Large intestine (tissue), 3 donors: Measurements from ENCODE around the gene SSH2. TPM values are rescaled to one million over a fixed set of nuclear protein-coding genes. Genes with fewer than 3 reads are reported as not detected.

Experiments
- DNase-seq, 2 donors: peaks; one replicate each; pipeline versions ENCODE4 v3.0.0 to v3.0.0-alpha.2; 2013
- H3K27ac ChIP-seq: one replicate; pipeline ENCODE4 v1.5.1; 2013; ENCODE audit warnings: low read length
- H3K27me3 ChIP-seq: 2 replicates; pipeline ENCODE4 v1.6.1; 2013; ENCODE audit warnings: low read length; ENCODE audit not compliant: control insufficient read depth, insufficient read depth
- H3K36me3 ChIP-seq: 2 replicates; pipeline ENCODE4 v1.6.1; 2013; ENCODE audit warnings: low read length; ENCODE audit not compliant: control insufficient read depth, insufficient read depth
- H3K4me1 ChIP-seq: one replicate; pipeline ENCODE4 v1.6.1; 2013; ENCODE audit warnings: low read length; ENCODE audit not compliant: control insufficient read depth, insufficient read depth
- H3K4me3 ChIP-seq: one replicate; pipeline ENCODE4 v1.5.1; 2013; ENCODE audit warnings: low read length
- H3K9me3 ChIP-seq: one replicate; pipeline ENCODE4 v1.6.1; 2013; ENCODE audit warnings: mild to moderate bottlenecking, low read depth, low read length, moderate library complexity; ENCODE audit not compliant: control insufficient read depth
- WGBS: methylation state at CpG from one replicate; pipeline ENCODE4 v1.1.5; 2013; ENCODE audit warnings: low lambda C conversion rate; ENCODE audit not compliant: insufficient coverage; 5-methylcytosine and 5-hydroxymethylcytosine counted together
- polyA plus RNA-seq: library from polyadenylated mRNA; unstranded; fragments of 120-200 nt; gene quantifications from one replicate; pipeline ENCODE4 v1.2.1, GENCODE V29; 2013

SSH2 gene
- polyA plus RNA-seq, 1 donor = 16.2 TPM

GRCh38 chr17:29591737-29592608, 338.1 kb downstream of the SSH2 start:
- Histone ChIP-seq H3K27me3 (no peaks in the 10 kb centered on the region), H3K4me1 (peaks cover 51% of the 10 kb centered on the region), H3K9me3 (no peaks in the 10 kb centered on the region), H3K27ac (peak overlapping the region; percentile 47), H3K4me3 (peak overlapping the region; percentile 34), H3K36me3 (peaks cover 2% of the 10 kb centered on the region)
- DNase-seq = peak; percentile 86 to 88
- WGBS = no CpG with 5 or more reads among the region's 25 CpGs

DNA sequence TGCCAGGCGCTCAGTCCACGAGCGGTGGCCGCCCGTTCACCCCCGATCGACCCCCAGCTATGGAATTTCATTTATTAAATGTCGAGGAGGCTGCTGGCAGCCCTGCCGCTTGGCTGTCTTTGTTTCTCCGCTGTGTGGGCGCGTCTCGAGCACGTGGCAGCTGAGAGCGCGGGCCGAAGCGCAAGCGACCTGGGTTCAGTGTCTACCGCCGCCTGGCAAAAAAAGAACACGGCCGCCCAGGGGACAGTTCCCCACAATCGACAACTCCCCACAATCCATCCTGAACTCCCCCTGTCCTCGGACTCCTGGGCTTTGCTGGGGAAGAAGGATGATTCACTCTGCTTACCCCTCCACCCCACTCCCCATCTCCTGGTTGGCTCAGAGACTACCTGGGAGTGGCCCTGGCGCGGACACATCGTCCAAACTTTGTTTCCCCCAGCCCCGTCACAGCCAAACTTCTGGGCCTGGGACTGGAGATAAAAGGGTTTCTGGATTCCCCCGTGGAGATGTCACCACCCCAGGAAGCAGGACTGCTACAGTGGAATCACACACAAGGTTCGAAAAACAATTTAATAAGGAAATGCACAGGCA, 338.8 kb downstream of the SSH2 start:
- H3K27me3 ChIP-seq = no peaks in the 10 kb centered on the region
- H3K4me3 ChIP-seq = peak overlapping the region; percentile 34
- peak; percentile 29 to 67 for DNase-seq
- no CpG with 5 or more reads among the region's 31 CpGs for WGBS
- H3K36me3 ChIP-seq = peaks cover 2% of the 10 kb centered on the region
- H3K4me1 ChIP-seq = peaks cover 51% of the 10 kb centered on the region
- no peaks in the 10 kb centered on the region for H3K9me3 ChIP-seq
- H3K27ac ChIP-seq = peak overlapping the region; percentile 40

DNA sequence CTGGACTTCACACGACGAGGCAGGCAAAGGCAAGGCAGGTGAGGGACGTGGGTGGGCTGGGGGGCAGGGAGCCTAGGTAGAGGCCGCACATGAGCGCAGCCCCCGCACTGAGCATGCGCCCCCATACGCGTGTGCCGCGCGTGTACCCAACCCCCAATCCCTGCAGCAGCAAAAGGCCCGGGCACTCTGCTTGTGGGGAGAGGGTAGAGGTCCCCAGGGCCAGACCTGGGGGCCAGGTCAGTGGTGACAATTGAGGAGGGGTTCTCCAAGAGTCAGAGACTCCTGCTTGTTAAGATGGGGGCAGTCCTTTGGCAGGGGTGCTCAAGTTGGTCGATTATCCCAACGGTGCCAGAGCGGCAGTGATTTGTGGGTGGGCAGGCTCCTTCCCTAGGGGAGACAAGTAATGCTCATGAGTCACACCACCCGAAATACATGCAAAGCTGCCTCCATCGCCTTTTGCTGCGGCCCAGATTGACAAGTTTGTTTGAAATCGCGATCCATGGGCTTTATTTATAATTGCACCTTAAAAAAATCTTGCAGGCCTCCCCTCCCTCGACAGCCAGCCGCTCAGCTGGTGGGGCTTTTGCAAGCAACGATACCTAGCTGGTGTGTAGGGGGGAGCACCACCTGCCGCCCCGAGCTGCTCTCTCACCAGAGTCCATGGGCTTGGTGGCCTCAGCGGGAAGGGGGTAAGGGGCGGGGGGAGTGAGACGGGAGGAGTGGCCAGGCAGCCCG, 339.4 kb downstream of the SSH2 start:
- DNase-seq = no peak
- Histone ChIP-seq H3K27me3 (no peaks in the 10 kb centered on the region), H3K27ac (no peak overlapping the region), H3K36me3 (peaks cover 2% of the 10 kb centered on the region), H3K9me3 (no peaks in the 10 kb centered on the region), H3K4me3 (peak overlapping the region; percentile 34), H3K4me1 (peaks cover 51% of the 10 kb centered on the region)
- no CpG with 5 or more reads among the region's 30 CpGs for WGBS

DNA sequence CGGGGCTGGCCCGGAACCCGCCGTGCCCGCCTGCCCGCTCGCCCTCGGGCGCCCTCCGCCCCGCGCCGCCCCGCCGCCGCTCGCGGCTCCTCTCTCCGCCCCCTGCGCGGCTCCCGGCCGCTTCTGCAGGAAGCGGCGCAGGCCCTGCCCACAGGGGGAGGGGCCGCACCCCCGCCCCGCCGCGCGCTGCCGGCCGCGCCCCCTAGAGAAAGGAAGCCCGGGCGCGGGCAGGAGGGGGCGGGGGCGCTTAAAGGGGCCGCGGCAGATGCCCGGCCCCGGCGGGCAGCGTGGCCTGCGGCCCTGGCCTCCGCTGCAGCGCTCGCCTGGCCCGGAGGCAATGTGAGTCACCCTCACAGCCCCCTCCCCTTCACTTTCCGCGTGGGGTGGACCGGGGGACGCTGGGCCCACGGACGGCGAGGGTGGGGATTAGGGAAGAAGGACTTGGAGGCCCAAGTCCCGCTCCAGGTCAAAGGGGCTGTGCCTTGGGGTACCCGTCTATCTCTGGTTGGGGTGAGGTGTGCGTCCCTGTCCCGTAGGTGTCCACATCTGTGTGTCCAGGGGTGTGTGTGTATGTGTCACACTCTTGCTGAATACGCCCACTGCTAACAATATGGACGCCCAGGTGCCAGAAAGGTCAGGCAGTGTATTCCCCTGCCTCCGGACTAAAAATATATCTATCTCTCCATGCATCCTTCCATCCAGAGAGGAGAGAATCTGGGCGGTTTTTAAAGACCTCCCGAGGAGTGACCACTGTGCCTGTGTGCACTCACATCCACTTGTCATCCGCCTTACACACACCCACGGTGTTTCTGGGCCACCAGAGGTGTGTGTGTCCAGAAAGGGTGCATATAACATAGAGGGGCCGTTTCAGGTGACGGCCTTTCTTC, 340.3 kb downstream of the SSH2 start, which contains the start of gene GIT1:
GIT1 (minus strand) TSS at position 125 of the 887 bp plus-strand sequence. CDS start 270 bp downstream, outside the sequence.
- Histone ChIP-seq H3K27me3 (no peaks in the 10 kb centered on the region), H3K36me3 (peaks cover 2% of the 10 kb centered on the region), H3K27ac (peak within 1 kb of the TSS; percentile 71), H3K4me1 (peaks cover 54% of the 10 kb centered on the region), H3K9me3 (no peaks in the 10 kb centered on the region), H3K4me3 (peak within 1 kb of the TSS; percentile 77)
- peak; percentile 85 to 91 for DNase-seq
- no CpG with 5 or more reads among the region's 70 CpGs for WGBS

- no CpG with 5 or more reads among the region's 72 CpGs for WGBS
- Histone ChIP-seq H3K36me3 (peaks cover 2% of the 10 kb centered on the region), H3K27me3 (no peaks in the 10 kb centered on the region), H3K27ac (peak overlapping the region; percentile 71), H3K4me1 (peaks cover 47% of the 10 kb centered on the region), H3K4me3 (peak overlapping the region; percentile 77), H3K9me3 (no peaks in the 10 kb centered on the region)
- peak; percentile 24 to 61 for DNase-seq
These were observed 341.2 kb downstream of the SSH2 start for GRCh38 chr17:29588562-29589411.

DNA sequence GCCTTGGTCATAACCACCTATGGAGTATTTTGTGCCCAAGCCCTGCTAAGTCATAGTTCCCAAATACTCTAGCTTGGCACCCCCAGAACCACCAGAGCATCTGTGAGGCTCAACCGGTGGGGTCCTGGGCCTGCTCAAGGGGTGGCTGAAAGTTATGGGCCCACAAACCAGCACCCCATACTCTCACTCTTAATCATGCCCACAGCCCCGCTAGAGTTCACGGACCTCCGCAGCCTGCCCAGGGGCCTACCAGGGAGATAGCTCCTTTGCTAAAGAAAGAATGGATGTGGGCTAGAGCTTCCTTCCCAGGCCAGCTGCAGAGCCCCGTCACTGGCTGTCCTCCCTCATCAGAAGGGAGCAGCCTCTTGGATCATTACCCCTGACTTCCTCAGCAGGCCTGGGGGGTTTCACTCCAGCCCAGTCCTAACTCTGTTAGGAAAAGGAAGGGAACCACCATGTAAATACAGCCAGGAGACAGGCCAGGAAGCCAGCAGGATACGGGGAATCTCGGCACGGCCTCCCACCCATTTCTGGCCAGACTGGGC, 341.9 kb downstream of the SSH2 start:
- no CpG with 5 or more reads among the region's 8 CpGs for WGBS
- peaks cover 6% of the 10 kb centered on the region for H3K36me3 ChIP-seq
- H3K27me3 ChIP-seq = no peaks in the 10 kb centered on the region
- no peak for DNase-seq
- H3K27ac ChIP-seq = no peak overlapping the region
- H3K9me3 ChIP-seq = peaks cover 4% of the 10 kb centered on the region
- H3K4me1 ChIP-seq = peaks cover 45% of the 10 kb centered on the region
- peak overlapping the region; percentile 77 for H3K4me3 ChIP-seq

DNA sequence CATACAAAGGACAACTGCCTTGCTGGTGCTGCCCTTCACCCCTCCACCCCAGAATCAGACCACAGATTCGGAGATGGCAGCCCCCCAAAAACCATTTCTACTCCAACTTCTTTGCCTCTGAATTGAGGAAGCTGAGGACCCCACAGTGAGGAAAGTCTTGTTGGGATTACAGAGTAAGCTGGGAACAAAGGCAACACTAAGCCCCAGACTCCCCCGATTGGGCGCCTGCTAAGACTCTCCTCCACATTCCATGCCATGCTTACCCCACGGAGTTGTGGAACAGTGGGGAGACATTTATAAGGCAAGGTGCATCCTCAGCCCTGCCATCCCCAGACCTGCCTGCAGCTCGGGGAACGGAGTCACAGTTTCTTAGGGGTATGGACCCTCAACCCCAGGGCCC, 342.4 kb downstream of the SSH2 start:
- no peak overlapping the region for H3K27ac ChIP-seq
- WGBS = no CpG with 5 or more reads among the region's 6 CpGs
- H3K4me3 ChIP-seq = peak overlapping the region; percentile 77
- peaks cover 11% of the 10 kb centered on the region for H3K36me3 ChIP-seq
- H3K9me3 ChIP-seq = peaks cover 4% of the 10 kb centered on the region
- DNase-seq = no peak
- no peaks in the 10 kb centered on the region for H3K27me3 ChIP-seq
- peaks cover 42% of the 10 kb centered on the region for H3K4me1 ChIP-seq

- Histone ChIP-seq H3K9me3 (peaks cover 4% of the 10 kb centered on the region), H3K27ac (no peak overlapping the region), H3K27me3 (no peaks in the 10 kb centered on the region), H3K4me1 (peaks cover 35% of the 10 kb centered on the region), H3K36me3 (peaks cover 17% of the 10 kb centered on the region), H3K4me3 (no peak overlapping the region)
- no CpG with 5 or more reads among the region's 9 CpGs for WGBS
- DNase-seq = no peak
These were observed 343.2 kb downstream of the SSH2 start for GRCh38 chr17:29586676-29587469.
